ENCODE data around the gene B4GALT4. TPM values are rescaled to one million over a fixed set of nuclear protein-coding genes. Genes with fewer than 3 reads are reported as not detected.

B4GALT4 gene
- total RNA-seq, 3 donors from 2014 or later = 14.1 to 22.5 (median 19.3) TPM

GRCh38 chr3:119240101-119240590 lies 532 bp downstream of the B4GALT4 start:
- Histone ChIP-seq H3K4me1 (no peaks in the 10 kb centered on the region), H3K27me3 (no peaks in the 10 kb centered on the region), H3K27ac (peak overlapping the region; percentile 91 to 97), H3K9me3 (no peaks in the 10 kb centered on the region), H3K4me3 (peak overlapping the region; percentile 76 to 83 (median 83)), H3K36me3 (no peaks in the 10 kb centered on the region)
- TF ChIP-seq POLR2A (IDR thresholded peaks at IDR 0.05) (no peak), CTCF (IDR thresholded peaks at IDR 0.05) (no peak), POLR2AphosphoS5 (IDR thresholded peaks at IDR 0.05) (no peak)
- no peak for DNase-seq (ENCODE audit: low spot score in 2 of 2)
- intact Hi-C loops (cut with DNase I; ENCODE audit: low total_unique reads) = no loop called here

DNA sequence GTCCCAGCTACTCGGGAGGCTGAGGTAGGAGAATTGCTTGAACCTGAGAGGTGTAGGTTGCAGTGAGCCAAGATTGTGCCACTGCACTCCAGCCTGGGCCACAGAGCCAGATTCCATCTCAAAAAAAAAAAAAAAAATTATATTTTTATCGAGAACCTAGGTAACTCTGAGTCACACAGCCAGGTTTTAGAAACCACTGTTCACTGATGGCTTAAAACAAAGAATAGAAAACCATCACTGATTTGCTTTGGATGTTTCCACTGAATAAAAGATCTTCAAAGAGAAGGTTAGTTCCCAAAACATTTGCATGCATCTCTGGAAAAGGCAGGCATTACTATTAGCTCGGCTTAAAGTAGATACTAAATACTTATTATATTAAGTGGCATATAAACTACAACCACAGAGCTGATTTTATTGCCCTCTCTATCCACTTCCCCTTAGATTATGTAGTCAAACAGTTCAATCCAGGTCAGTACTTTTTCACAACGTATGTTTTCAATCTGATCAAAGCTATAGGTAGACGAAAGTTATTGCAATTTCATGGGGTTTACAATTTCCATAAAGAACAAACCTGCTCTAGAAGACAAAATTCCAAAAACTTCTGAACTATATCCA lies 1.4 kb downstream of the B4GALT4 start:
- no peaks in the 10 kb centered on the region for H3K27me3 ChIP-seq
- DNase-seq (ENCODE audit: low spot score in 2 of 2) = no peak
- intact Hi-C loops (cut with DNase I; ENCODE audit: low total_unique reads) = no loop called here
- no peaks in the 10 kb centered on the region for H3K4me1 ChIP-seq
- no peak for TF ChIP-seq POLR2AphosphoS5 (IDR thresholded peaks at IDR 0.05)
- no peak for TF ChIP-seq CTCF (IDR thresholded peaks at IDR 0.05)
- TF ChIP-seq POLR2A (IDR thresholded peaks at IDR 0.05) = no peak
- peak overlapping the region; percentile 43 to 91 for H3K27ac ChIP-seq
- H3K9me3 ChIP-seq = no peaks in the 10 kb centered on the region
- H3K36me3 ChIP-seq = no peaks in the 10 kb centered on the region
- peak overlapping the region; percentile 76 to 83 (median 83) for H3K4me3 ChIP-seq

DNA sequence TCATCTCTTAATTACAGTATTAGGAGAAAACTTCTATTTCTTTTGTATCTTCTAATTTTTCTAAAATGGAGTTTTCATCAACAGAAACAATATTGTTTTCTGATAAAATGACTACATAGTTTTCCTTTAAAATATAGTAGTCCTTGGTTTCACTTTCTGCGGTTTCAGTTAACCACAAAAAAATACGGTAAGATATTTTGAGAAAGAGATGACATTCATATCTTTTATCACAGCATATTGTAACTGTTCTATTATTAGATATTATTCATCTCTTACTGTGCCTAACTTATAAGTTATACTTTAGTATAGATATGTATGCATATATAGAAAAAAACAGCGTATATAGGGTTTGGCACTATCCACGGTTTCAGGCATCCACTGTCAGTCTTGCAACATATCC lies 2.3 kb downstream of the B4GALT4 start:
- no peak overlapping the region for H3K27ac ChIP-seq
- H3K36me3 ChIP-seq = no peaks in the 10 kb centered on the region
- TF ChIP-seq POLR2A (IDR thresholded peaks at IDR 0.05) (no peak), POLR2AphosphoS5 (IDR thresholded peaks at IDR 0.05) (no peak), CTCF (IDR thresholded peaks at IDR 0.05) (no peak)
- no peaks in the 10 kb centered on the region for H3K9me3 ChIP-seq
- intact Hi-C loops (cut with DNase I; ENCODE audit: low total_unique reads) = no loop called here
- H3K4me3 ChIP-seq = no peak overlapping the region
- DNase-seq (ENCODE audit: low spot score in 2 of 2) = no peak
- H3K4me1 ChIP-seq = no peaks in the 10 kb centered on the region
- no peaks in the 10 kb centered on the region for H3K27me3 ChIP-seq

DNA sequence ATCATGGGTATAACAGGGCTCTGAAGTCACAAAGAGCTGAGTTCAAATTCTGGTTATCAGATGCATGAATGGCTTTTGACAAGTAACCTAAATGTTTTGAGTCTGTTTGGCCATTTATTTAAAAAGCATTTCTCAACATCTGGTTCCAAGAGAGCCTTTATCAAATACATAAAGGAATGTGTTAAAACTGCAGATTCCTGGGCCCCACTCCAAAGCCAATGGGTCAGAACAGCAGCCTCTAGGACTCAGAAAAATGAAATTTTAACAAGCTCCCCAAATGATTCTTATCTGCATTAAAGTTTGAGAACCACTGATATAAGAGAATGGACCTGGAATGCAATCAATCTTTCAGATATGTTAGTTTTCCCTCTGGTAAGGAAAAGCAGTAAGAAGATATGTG lies 3.4 kb downstream of the B4GALT4 start:
- H3K27me3 ChIP-seq = no peaks in the 10 kb centered on the region
- no peak overlapping the region for H3K4me3 ChIP-seq
- H3K4me1 ChIP-seq = no peaks in the 10 kb centered on the region
- H3K9me3 ChIP-seq = no peaks in the 10 kb centered on the region
- TF ChIP-seq CTCF (IDR thresholded peaks at IDR 0.05) (no peak), POLR2A (IDR thresholded peaks at IDR 0.05) (no peak), POLR2AphosphoS5 (IDR thresholded peaks at IDR 0.05) (no peak)
- H3K27ac ChIP-seq = no peak overlapping the region
- no peak for DNase-seq (ENCODE audit: low spot score in 2 of 2)
- intact Hi-C loops (cut with DNase I; ENCODE audit: low total_unique reads) = no loop called here
- no peaks in the 10 kb centered on the region for H3K36me3 ChIP-seq

GRCh38 chr3:119236756-119237155 lies 3.9 kb downstream of the B4GALT4 start:
- intact Hi-C loops (cut with DNase I; ENCODE audit: low total_unique reads) = no loop called here
- H3K9me3 ChIP-seq = no peaks in the 10 kb centered on the region
- H3K27ac ChIP-seq = no peak overlapping the region
- H3K36me3 ChIP-seq = no peaks in the 10 kb centered on the region
- no peaks in the 10 kb centered on the region for H3K4me1 ChIP-seq
- H3K4me3 ChIP-seq = no peak overlapping the region
- H3K27me3 ChIP-seq = no peaks in the 10 kb centered on the region
- no peak for DNase-seq (ENCODE audit: low spot score in 2 of 2)
- no peak for TF ChIP-seq POLR2A (IDR thresholded peaks at IDR 0.05)

All from breast epithelium (tissue), 4 donors.